Amniotic epithelial cell (primary cell): ENCODE results near the gene KCNG1.
A peak's percentile ranks its signal among the peaks of the same experiment; 100 is the strongest.
"Not testable (repeated sequence)": the region's sequence is repeated elsewhere in the genome, so short reads cannot be mapped to it uniquely, and the experiment has no call there.

Source experiments
- DNase-seq: peaks from one replicate; pipeline ENCODE4 v3.0.0-alpha.2; 2010; ENCODE audit warnings: low read depth

KCNG1 gene, protein sequence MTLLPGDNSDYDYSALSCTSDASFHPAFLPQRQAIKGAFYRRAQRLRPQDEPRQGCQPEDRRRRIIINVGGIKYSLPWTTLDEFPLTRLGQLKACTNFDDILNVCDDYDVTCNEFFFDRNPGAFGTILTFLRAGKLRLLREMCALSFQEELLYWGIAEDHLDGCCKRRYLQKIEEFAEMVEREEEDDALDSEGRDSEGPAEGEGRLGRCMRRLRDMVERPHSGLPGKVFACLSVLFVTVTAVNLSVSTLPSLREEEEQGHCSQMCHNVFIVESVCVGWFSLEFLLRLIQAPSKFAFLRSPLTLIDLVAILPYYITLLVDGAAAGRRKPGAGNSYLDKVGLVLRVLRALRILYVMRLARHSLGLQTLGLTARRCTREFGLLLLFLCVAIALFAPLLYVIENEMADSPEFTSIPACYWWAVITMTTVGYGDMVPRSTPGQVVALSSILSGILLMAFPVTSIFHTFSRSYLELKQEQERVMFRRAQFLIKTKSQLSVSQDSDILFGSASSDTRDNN

DNA sequence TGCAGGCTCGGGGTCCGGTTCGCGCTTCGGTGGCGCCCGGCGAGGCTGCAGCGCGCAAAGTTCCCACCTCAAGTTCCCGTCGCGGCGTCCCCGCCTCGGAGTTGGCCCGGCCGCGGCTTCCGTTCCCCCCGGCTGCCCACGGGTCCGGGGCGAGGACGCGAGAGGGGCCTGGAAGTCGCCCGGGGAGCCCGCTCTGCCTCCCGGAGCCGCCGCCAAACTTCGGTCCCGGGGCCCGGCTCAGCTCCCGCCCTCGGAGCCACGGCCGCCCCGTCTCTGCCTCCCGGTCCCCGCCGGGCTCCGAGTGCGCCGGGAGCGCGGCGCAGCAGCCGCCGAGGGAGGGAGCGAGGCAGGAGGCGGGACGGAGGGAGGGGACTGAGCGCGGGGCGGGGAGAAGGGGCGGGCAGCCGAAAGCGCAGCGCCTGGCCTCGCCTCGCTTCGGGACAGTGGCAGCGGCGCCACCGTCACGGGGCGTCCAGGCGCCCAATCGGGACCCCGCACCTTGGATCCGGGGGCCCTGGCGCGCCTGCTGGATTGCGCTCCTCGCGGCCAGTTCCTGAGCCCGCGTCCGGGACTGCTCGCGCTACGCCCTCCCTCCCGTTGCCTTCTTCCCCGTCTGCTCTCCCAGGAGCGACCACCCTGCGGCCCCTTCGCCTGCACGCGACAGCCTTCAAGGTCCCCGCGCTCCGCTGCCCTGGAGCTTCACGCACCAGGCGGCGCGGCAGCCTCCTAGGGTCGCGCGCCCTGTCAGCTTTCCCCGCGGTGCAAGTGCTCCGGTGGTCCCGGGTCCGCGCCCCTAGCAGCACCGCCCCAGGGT lies at the start of gene KCNG1:
KCNG1 (minus strand) TSS at position 305 of the 814 bp plus-strand sequence. CDS start 12,769 bp downstream, outside the sequence.
- DNase-seq: peak; percentile 27

DNA sequence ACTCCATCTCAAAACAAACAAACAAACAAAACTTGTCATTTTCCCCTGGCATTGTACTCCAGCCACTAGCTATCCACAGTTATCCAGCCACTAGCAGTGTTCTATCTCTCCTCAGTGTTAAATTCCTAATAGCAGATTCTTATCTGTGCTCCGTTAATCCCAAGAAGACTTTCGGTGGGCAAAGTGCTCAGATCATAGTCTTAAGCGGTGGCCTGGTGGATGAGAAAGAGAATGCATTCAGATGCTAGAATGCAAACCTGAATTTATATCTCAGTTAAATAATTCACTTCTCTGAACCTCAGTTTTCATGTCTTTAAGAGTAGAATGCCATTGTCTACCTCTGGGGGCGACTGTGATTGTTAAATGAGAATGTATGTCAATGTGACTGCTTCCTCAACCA lies 47.7 kb upstream of the KCNG1 start:
- DNase-seq: no peak

DNA sequence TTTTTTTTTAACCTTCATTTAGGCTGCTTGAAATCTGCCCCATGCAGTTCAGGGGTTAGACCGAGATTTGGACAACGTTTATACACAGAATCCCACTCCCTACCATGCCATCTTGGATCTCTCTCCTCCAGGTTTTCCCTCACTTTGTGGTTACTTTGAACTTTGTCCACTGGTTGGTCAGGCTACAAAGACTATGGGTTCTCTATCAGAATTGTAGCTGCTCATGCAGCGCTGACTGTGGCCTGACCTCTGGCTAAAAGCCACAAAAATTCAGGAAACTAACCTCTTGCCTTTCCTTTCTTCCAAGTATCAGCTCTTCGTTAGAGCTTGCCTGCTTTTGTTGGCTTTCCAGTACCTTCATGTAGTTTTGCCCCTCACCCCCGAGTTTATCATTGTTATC lies 44.9 kb upstream of the KCNG1 start:
- DNase-seq: no peak

DNA sequence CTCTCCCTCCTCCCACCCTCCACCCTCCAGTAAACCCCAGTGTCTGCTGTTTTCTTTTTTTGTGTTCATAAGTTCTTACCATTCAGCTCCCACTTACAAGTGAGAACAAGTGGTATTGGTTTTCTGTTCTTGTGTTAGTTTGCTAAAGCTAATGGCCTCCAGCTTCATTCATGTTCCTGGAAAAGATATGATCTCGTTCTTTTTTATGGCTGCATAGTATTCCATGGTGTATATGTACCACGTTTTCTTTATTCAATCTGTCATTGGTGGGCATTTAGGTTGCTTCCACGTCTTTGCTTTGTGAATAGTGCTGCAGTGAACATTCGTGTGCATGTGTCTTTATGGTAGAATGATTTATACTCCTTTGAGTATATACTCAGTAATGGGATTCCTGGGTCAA lies 42.7 kb upstream of the KCNG1 start:
- DNase-seq: no peak

DNA sequence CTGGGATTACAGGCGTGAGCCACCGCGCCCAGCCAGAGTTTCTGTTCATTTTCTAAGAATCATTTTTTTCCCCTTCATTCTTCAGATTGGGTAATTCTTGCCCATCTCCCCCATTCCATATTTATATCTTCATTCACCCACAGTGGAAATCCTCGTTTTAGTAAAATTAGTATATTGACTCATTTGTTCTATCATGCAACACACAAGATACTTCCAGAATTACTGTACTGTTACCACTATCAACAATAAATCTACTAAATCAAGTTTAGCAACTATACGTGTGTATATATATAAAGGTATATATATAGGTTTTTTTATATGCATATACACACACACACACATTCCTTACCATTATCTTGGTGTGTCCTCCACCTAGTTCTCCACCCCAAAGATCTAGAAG lies 41.2 kb upstream of the KCNG1 start:
- DNase-seq: no peak

DNA sequence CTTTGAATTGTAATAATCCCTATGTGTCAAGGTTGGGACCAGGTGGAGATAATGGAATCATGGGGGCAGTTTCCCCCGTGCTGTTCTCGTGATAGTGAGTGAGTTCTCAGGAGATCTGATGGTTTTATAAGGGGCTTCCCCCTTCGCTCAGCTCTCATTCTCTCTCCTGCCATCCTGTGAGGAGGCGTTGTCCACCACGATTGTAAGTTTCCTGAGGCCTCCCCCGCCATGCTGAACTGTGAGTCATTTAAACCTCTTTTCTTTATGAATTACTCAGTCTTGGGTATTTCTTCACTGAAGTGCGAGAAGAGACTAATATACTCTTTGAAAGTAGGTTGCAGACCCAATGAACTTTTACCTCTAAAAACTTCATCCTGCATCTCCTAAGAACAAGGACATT lies 39.2 kb upstream of the KCNG1 start:
- peak; percentile 23 for DNase-seq

DNA sequence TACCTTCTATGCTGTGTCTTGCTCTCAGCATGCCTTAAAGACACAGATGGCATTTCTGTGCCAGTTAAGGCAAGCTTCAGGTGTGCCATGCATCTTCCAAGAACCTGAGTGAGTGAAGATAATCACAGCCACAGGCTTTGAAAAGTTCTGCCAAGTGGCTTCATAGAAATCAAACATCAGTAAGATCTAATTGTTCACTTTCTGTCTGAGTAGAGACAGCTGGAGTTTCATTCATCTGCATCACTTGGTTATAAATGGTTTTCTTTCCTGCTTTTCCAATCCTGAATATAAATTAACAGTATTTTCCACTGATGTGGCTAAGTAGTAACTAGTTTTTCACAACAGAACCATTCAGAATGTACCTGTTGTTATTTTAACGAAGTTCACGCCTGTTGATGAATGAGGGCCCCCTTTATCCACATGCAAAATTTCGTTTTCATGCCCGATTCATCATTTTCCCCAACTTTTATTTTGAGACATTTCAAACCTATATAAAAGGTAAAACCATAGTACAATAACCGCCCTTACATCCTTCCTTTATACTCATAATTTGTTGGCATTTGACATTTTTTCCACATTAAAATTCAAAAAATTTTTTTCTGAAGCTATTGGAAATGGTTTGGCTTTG lies 38.6 kb upstream of the KCNG1 start:
- no peak for DNase-seq

DNA sequence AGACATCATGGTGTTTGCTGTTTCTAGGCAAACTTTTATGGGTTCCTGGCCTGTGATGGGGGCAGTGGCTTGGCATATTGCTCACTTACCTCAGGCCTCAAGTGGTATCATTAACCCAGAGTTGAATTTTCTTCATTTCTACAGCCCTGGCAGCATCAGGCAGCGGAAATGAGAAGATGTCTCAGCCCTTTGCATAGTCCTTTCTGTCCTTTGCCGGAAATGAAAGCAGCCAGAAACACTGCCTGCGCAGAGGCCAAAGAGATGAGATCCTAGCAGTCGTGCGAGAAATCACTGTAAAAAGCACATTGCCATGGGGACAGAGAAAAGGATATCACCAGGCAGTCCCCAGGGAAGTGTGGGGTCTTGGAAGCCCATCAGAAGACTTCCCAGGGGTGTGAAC lies 37.4 kb upstream of the KCNG1 start:
- no peak for DNase-seq

DNA sequence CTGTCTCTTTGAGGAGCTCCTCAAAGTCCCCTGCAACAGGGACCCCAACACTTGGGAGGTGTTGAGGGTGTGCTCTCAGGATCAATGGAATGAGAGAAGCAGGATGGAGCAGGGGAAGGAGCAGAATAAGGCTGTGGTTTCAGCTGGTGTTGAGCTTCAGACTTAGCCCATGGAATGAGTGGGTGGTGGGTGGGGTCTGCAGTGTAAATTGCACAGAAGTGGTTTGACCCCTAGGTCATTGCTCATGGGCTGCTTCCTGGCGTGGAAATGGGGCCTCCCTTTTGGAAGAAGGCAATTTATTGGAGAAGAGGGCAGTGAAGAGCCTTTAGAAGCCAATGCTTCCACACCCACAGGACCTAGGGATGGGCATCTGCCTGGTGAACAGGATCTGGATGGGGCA lies 37.0 kb upstream of the KCNG1 start:
- no peak for DNase-seq

DNA sequence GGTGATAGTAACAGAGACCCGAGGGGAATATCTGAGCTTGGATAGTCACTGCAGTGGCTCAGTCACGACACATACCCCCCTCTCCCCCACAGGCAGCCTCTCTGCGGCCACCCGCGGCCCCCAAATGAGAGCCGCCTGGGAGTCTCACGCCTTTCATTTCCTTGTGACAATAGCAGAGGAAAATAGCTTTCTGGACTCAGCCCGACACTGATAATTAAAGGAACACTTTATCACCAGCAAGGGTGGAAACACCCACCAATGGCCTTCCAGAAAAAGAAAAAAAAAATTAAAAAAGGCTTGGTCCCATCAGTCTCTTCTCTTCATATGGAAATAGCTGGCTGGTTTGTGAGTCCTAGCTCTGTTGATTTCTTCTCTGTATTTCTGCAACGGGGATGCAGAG lies 35.1 kb upstream of the KCNG1 start:
- DNase-seq: no peak

DNA sequence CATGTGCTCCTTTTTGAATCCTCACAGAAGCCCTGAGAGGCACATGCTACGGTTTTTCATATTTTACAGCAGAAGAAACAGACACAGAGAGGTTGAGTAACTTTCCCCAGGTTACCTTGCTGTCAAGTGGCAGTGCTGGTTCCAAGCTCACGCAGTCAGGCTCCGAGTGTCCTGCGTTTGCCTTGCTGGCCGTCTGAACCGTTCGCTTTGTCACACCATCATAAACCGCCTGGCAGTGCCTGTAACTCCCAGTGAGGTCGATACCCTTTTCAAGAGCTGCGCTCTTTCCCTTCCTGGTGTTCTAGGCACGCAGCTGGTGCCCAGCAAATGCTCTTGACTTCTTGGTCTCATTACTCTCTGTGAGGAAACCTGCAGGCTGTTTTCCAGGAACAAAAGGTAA lies 31.3 kb upstream of the KCNG1 start:
- DNase-seq: no peak

DNA sequence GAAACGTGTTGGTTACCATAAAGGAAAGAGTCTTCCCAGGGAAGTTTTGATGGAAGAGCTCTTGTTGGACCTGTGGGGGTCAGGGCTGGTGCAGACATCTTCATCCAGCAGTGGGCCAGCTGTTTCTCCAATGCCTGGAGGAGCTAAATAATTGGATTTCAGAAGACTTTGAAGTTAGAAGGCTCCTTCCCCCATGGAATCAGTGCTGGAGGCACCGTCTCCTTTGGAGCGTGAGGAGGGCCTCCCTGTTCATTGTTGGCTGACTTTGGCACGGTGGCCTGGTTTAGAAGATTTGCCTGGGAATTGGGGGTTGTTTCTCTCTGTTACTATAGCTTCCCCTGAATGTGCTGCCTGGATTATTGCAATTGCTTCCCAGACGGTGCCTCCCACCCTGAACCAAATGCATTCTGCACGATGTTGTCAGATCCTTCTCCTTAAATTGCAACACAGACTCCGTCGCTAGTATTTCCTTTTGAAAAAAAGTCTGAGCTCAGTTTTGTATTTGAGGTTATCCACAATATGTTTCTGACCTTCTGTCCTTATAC lies 27.7 kb upstream of the KCNG1 start:
- DNase-seq: no peak

DNA sequence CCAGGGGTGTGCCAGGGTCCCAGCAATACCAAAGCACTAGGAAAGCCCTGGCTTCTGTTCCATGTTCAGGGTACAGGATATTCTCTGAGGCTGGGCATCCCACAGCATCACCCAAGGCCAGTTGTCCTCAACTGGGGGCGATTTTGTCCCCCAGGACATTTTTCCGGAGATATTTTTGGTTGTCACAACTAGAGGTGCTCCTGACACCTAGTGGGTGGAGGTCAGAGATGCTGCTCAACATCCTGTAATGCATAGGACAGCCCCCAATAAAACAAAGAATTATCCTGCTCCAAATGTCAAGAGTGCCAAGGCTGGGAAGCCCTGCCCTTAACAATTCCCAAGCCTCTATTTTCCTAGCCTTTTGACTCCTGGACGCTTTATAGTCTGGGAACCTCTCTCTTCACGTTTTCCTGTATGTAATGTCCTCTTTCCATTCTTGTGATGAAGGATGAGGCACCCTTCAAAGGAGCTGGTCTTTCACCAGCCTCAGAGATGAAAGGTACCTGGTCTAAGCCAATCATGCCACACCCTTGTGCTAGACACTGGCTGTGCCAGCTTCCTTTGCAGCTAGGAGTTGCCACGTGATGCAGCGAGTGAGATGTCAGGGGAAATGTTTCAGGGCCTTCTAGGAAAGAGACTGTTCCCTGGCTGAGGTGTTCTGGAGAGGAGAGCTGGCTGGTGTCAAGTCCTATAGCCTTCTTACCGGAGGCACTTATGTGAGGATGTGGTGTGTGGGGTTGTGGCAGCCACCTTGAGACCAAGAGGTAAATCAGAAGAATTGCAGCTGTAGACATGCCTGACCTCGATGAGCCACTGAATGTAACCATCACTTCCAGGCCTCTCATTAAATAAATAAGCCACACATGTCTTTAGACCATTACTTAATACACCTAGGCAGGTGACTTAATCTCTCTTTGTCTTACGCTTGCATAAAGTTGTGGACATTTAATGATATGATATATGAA lies 23.4 kb upstream of the KCNG1 start:
- no peak for DNase-seq

DNA sequence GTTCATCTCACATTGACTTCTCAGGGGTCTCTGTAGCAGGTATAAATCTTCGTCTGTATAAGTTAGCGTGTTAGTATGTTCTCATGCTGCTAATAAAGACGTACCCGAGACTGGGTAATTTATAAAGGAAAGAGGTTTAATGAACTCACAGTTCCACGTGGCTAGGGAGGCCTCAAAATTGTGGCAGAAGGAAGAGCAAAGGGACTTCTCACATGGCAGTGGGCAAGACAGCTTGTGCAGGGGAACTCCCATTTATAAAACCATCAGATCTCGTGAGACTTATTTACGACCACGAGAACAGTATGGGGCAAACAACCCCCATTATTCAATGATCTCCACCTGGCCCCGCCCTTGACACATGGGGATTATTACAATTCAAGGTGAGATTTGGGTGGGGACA lies 22.6 kb upstream of the KCNG1 start:
- DNase-seq: not testable (repeated sequence)

DNA sequence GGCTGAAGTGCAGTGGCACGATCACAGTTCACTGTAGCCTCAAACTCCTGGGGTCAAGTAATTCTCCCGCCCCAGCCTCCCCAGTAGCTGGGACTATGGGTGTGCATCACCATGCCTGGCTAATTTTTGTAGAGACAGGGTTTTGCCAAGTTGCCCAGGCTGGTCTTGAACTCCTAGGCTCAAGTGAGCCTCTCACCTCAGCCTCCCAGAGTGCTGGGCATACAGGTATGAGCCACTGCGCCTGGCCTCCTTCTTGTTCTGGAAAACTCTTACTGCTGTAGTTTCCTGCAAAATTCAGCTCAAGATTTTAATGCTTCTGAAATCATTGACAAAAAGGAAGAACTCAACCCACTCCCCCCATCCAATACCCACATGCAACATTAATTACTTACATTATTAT lies 21.9 kb upstream of the KCNG1 start:
- no peak for DNase-seq

DNA sequence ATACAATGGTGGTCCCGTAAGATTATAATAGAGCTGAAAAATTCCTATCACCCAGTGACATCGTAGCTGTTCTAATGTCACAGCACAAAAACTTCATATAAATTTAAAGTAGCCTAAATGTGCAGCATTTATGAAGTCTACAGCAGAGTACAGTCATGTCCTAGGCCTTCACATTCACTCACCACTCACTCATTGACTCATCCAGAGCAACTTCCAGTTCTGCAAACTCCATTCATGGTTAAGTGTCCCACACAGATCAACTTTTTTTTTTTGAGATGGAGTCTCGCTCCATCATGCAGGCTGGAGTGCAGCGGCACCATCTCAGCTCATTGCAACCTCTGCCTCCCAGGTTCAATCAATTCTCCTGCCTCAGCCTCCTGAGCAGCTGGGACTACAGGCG lies 20.9 kb upstream of the KCNG1 start:
- peak; percentile 17 for DNase-seq

DNA sequence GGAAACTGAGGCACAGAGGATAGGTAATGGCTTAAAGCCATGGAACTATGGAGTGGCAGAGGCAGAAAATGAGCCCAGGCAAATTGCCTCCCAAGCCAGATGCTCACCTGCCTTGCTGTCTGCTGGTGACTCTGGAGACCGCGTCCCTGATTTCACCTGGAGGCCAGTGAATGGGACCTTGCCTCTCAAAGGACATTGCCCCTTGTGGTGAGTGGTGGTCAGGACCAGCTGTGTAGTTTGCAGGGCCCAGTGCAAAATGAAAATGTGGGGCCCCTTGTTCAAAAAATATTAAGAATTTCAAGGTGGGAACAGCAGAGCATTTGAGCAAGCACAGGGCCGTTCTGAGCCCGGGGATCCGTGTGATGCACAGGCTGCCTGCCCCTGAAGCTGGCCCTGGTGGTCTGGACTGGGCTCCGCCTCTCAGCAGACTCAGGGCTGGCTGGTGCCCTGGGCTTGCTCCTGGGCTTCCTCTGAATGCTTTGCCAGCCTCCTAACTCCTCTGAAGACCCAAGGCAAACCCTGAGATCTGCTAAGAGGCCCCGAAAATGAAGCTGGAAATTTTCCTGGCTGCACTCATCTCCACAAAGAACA lies 19.8 kb upstream of the KCNG1 start:
- DNase-seq: no peak

DNA sequence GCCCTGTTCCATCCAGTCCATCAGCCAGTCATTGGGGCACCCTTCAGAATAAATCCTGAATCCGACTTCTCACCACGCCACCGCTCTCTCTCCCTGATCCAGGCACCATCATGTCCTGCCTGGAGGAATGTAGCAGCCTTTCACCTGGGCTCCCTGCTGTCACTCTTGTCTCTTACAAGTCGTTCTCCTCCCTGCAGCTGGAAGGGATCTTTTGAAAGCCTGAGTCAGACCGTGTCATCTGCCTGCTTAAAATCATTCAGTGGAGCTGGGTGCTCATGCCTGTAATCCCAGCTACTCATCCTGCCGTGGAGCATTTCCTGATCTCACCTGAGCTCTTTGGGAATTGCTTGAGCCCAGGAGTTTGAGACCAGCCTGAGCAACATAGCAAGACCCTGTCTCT lies 19.2 kb upstream of the KCNG1 start:
- DNase-seq: no peak

DNA sequence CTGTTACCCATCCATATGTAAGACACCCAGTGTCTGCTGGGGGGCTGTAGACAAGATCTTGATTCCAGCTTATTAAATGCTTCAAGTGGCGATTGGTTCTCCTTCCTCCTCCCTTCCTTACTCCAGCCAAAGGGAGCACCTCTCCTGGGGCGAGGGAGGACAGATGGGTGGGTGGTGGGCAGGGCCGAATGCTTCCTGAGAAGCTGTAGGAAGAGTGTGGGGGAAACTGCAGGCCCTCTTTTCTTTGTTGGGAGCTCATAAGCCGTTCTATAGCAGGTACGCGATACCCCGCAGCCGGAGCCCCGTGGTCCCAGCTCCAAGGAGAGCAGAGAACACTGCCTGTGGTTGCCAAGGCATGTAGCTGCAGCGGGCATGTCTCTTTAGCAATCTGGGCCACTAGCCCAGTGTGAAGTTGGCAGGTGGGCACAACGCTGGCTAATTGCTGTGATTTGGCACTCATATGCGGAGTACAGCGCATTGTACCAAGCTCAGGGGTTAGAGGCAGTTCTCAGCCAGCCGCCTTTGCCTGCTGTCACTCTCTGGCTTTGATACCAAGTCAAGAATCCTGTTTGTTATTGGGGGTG lies 14.7 kb upstream of the KCNG1 start:
- no peak for DNase-seq

DNA sequence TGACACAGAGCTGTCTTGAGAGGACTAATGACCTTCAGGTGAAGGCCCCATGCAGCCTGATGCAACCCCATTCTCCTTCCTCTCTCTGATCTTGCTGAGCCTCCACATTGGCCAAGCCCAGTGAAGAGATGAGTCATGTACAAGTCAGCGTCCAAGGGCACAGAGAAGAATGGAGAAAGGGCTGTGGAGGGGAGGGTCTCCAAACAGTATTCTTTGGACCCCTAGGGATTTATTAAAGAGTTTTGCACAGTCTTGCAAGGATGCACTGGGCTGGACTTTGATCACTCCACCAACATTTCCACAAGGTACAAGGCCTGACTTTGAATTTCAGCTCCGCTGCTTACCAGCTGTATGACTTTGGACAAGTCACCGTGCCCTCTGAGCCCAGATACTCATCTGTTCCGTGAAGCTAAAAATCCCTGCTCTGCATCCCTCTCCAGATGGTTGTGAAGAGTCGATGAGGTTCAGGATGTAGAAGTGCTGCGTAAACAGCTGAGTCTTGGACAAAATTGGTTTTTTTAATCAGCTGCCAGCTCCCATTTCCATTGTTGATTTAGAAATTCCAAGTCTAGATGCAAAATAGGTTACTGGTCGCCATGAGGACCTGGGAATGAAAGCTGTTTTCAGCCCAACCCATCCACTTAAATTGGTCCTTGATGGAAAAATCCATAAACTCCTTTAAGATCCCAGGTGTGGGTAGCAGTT lies 14.1 kb upstream of the KCNG1 start:
- DNase-seq: no peak
